ENCODE results near the gene MIB2.

- TF ChIP-seq CTCF (IDR thresholded peaks at IDR 0.05; ENCODE audit: poor library complexity, severe bottlenecking) (no peak), RAD21 (conservative IDR thresholded peaks at IDR 0.05) (no peak), EZH2 (IDR thresholded peaks at IDR 0.05; ENCODE audit: borderline replicate concordance, insufficient read depth, low read length, poor library complexity, severe bottlenecking) (no peak), EP300 (conservative IDR thresholded peaks at IDR 0.05; ENCODE audit: poor library complexity, severe bottlenecking) (no peak), MXI1 (conservative IDR thresholded peaks at IDR 0.05; ENCODE audit: poor library complexity, severe bottlenecking) (no peak), POLR2AphosphoS5 (IDR thresholded peaks at IDR 0.05) (no peak), TAF1 (IDR thresholded peaks at IDR 0.05; ENCODE audit: low read depth) (no peak), REST (IDR thresholded peaks at IDR 0.05; ENCODE audit: borderline replicate concordance) (no peak), SMC3 (conservative IDR thresholded peaks at IDR 0.05; ENCODE audit: poor library complexity) (no peak)
Observed at GRCh38 chr1:1677718-1678580, 62.6 kb downstream of the MIB2 start.
